ENCODE data around the gene TIMM44. TPM values are rescaled to one million over a fixed set of nuclear protein-coding genes. Genes with fewer than 3 reads are reported as not detected.

Gene TIMM44
- total and polyA plus RNA-seq, 10 donors, result 33.2 to 94.9 (median 64.7) TPM

- intact Hi-C loops (cut with DNase I; ENCODE audit: low total_unique reads), result no loop called here
- peak overlapping the region in 1 of 8 donors; percentile 94 for H3K27ac ChIP-seq
- H3K9me3 ChIP-seq, result no peaks in the 10 kb centered on the region
- H3K36me3 ChIP-seq, result peaks cover 0 to 54% (median 17%) of the 10 kb centered on the region in 6 donors
- TF ChIP-seq CTCF (IDR thresholded peaks at IDR 0.05 in 8 of 11, conservative IDR thresholded peaks at IDR 0.05 in 3 of 11) (no peak), POLR2A (IDR thresholded peaks at IDR 0.05) (no peak), POLR2AphosphoS5 (IDR thresholded peaks at IDR 0.05) (no peak)
- peak; percentile 81 for DNase-seq
- H3K27me3 ChIP-seq (replicated peaks in 1 of 7), result peaks cover 0 to 4% (median 0%) of the 10 kb centered on the region in 7 donors
- 75 to 85% (median 83%) methylated on average over 10 of the region's 10 CpGs for WGBS, 5 donors
- H3K4me3 ChIP-seq, result peak overlapping the region in 4 of 8 donors; percentile 72 to 89 (median 76)
- H3K4me1 ChIP-seq, result peaks cover 14 to 67% (median 51%) of the 10 kb centered on the region in 6 donors
Measured at GRCh38 chr19:7905268-7905667, 38.2 kb downstream of the TIMM44 start.

GRCh38 chr19:7904074-7905020 is 39.1 kb downstream of the TIMM44 start:
- peak overlapping the region; percentile 76 to 95 (median 92) for H3K27ac ChIP-seq
- H3K27me3 ChIP-seq (replicated peaks in 1 of 7), result peaks cover 0 to 13% (median 0%) of the 10 kb centered on the region in 7 donors
- no peaks in the 10 kb centered on the region for H3K9me3 ChIP-seq
- H3K4me1 ChIP-seq, result peaks cover 14 to 64% (median 51%) of the 10 kb centered on the region in 6 donors
- TF ChIP-seq POLR2AphosphoS5 (IDR thresholded peaks at IDR 0.05), result no peak
- TF ChIP-seq CTCF (IDR thresholded peaks at IDR 0.05 in 8 of 11, conservative IDR thresholded peaks at IDR 0.05 in 3 of 11), result no peak
- TF ChIP-seq POLR2A (IDR thresholded peaks at IDR 0.05), result no peak
- WGBS, 5 donors, result 12 to 46% (median 16%) methylated on average over 13 to 68 of the region's 68 CpGs
- peak; percentile 94 for DNase-seq
- peak overlapping the region; percentile 55 to 89 (median 74) for H3K4me3 ChIP-seq
- H3K36me3 ChIP-seq, result peaks cover 0 to 45% (median 10%) of the 10 kb centered on the region in 6 donors
- intact Hi-C loops (cut with DNase I; ENCODE audit: low total_unique reads), result no loop called here

GRCh38 chr19:7903244-7904073 is 40.0 kb downstream of the TIMM44 start, which contains the start of gene MAP2K7:
TSS of gene MAP2K7 (plus strand) at chr19:7903877. CDS start at chr19:7903945, 68 bp downstream.
- Histone ChIP-seq H3K4me3 (peak within 1 kb of the TSS; percentile 55 to 89 (median 74)), H3K4me1 (peaks cover 14 to 55% (median 46%) of the 10 kb centered on the region in 6 donors), H3K27me3 (replicated peaks in 1 of 7) (peaks cover 0 to 13% (median 0%) of the 10 kb centered on the region in 7 donors), H3K36me3 (peaks cover 0 to 36% (median 7%) of the 10 kb centered on the region in 6 donors), H3K27ac (peak within 1 kb of the TSS; percentile 83 to 95 (median 92)), H3K9me3 (no peaks in the 10 kb centered on the region)
- peak; percentile 100 for DNase-seq
- TF ChIP-seq CTCF (IDR thresholded peaks at IDR 0.05 in 8 of 11, conservative IDR thresholded peaks at IDR 0.05 in 3 of 11) (peak; percentile 43 to 84 (median 60)), POLR2AphosphoS5 (IDR thresholded peaks at IDR 0.05) (peak; percentile 91 to 94 (median 93)), POLR2A (IDR thresholded peaks at IDR 0.05) (peak in 1 of 3 donors; percentile 70)
- 0 to 1% (median 0%) methylated on average over 47 to 89 of the region's 89 CpGs for WGBS, 5 donors
- intact Hi-C loops (cut with DNase I; ENCODE audit: low total_unique reads), result no loop called here
